Measurements from ENCODE around the gene PDX1. TPM values are rescaled to one million over a fixed set of nuclear protein-coding genes. Genes with fewer than 3 reads are reported as not detected.
A peak's percentile ranks its signal among the peaks of the same experiment; 100 is the strongest.

PDX1 gene
- total and polyA plus RNA-seq, 2 of the 13 experiments (the other 11 are each of a cell fraction or from before 2014, with no cell fraction given), result 0.07 TPM; not detected in 1

DNA sequence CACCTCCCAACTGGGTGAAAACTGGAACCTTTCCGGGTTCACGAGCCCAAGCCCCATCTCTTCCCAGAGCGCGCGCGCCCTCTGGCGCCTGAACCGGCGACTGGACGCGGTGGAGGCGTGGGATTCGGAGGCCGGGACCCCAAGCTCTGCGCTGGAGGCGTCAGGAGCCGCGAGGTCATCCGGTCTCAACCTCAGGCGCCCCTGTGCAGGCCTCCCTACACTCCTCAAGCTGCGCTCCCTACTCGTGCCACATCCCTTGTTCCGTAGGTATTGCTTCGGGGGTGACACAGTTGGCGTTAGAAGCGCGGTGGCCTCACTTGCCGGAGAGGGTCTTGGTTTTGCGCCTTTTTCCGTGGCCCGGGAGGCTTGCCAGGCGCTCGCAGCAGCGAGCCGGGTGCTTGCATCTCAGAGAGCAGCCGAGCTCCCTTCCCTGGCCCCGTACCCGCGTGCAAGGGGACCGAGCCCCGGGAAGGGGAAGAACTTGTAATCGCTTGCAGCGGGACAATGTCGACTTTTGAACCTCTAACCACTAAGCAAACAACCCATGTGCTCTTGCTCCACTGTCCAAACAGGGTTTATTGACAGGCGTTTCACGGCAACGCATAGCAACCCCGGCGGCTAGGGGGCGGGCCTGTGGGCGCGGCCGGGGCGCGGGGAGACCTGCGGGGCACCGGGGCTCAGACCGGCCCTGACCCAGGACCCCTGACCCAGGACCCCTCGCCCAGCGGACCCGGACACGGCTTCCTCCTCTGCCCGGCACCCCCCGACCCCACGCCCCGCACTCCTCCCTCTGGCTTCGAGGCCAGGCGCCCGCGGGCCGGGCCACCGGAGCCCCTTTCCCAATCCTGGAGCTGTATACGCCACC is 40.8 kb downstream of the PDX1 start (continued):
- TF ChIP-seq, protein P1, sequence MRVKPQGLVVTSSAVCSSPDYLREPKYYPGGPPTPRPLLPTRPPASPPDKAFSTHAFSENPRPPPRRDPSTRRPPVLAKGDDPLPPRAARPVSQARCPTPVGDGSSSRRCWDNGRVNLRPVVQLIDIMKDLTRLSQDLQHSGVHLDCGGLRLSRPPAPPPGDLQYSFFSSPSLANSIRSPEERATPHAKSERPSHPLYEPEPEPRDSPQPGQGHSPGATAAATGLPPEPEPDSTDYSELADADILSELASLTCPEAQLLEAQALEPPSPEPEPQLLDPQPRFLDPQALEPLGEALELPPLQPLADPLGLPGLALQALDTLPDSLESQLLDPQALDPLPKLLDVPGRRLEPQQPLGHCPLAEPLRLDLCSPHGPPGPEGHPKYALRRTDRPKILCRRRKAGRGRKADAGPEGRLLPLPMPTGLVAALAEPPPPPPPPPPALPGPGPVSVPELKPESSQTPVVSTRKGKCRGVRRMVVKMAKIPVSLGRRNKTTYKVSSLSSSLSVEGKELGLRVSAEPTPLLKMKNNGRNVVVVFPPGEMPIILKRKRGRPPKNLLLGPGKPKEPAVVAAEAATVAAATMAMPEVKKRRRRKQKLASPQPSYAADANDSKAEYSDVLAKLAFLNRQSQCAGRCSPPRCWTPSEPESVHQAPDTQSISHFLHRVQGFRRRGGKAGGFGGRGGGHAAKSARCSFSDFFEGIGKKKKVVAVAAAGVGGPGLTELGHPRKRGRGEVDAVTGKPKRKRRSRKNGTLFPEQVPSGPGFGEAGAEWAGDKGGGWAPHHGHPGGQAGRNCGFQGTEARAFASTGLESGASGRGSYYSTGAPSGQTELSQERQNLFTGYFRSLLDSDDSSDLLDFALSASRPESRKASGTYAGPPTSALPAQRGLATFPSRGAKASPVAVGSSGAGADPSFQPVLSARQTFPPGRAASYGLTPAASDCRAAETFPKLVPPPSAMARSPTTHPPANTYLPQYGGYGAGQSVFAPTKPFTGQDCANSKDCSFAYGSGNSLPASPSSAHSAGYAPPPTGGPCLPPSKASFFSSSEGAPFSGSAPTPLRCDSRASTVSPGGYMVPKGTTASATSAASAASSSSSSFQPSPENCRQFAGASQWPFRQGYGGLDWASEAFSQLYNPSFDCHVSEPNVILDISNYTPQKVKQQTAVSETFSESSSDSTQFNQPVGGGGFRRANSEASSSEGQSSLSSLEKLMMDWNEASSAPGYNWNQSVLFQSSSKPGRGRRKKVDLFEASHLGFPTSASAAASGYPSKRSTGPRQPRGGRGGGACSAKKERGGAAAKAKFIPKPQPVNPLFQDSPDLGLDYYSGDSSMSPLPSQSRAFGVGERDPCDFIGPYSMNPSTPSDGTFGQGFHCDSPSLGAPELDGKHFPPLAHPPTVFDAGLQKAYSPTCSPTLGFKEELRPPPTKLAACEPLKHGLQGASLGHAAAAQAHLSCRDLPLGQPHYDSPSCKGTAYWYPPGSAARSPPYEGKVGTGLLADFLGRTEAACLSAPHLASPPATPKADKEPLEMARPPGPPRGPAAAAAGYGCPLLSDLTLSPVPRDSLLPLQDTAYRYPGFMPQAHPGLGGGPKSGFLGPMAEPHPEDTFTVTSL (CRISPR knock-in tag; IDR thresholded peaks at IDR 0.05; ENCODE audit: borderline replicate concordance), result peak; percentile 84
- TF ChIP-seq EP300 (IDR thresholded peaks at IDR 0.05; ENCODE audit: low read depth in 2 of 2, low read length in 2 of 2) (peak; percentile 87 to 94), EP300 (CRISPR knock-in tag; IDR thresholded peaks at IDR 0.05; ENCODE audit: borderline replicate concordance) (peak; percentile 76; the same call in 1 of the 2 replicates), JUN (CRISPR knock-in tag; IDR thresholded peaks at IDR 0.05) (peak; percentile 48; the same call in 1 of the 2 replicates), FOXM1 (CRISPR knock-in tag; IDR thresholded peaks at IDR 0.05) (no peak), RAD21 (CRISPR knock-in tag; IDR thresholded peaks at IDR 0.05) (peak; percentile 81), ZNF383 (CRISPR knock-in tag; IDR thresholded peaks at IDR 0.05; ENCODE audit: borderline replicate concordance) (0 out of 2 replicates have a peak, but pooled peaks have one; percentile 33), SMC3 (IDR thresholded peaks at IDR 0.05; ENCODE audit: low read length) (peak; percentile 12; the same call in 1 of the 2 replicates), RFX1 (IDR thresholded peaks at IDR 0.05) (peak; percentile 78), PHF21A (CRISPR knock-in tag; IDR thresholded peaks at IDR 0.05) (peak; percentile 93), ESRRA (CRISPR knock-in tag; IDR thresholded peaks at IDR 0.05; ENCODE audit: low read depth) (peak; percentile 61; the same call in 1 of the 2 replicates), ZNF577 (CRISPR knock-in tag; IDR thresholded peaks at IDR 0.05; ENCODE audit: borderline replicate concordance, low read depth) (no peak)
- TF ChIP-seq, protein P2, sequence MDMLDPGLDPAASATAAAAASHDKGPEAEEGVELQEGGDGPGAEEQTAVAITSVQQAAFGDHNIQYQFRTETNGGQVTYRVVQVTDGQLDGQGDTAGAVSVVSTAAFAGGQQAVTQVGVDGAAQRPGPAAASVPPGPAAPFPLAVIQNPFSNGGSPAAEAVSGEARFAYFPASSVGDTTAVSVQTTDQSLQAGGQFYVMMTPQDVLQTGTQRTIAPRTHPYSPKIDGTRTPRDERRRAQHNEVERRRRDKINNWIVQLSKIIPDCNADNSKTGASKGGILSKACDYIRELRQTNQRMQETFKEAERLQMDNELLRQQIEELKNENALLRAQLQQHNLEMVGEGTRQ (IDR thresholded peaks at IDR 0.05; ENCODE audit: low read depth, low read length), result no peak
- TF ChIP-seq, protein P2 (CRISPR knock-in tag; IDR thresholded peaks at IDR 0.05; ENCODE audit: borderline replicate concordance), result no peak
- TF ChIP-seq, protein P3, sequence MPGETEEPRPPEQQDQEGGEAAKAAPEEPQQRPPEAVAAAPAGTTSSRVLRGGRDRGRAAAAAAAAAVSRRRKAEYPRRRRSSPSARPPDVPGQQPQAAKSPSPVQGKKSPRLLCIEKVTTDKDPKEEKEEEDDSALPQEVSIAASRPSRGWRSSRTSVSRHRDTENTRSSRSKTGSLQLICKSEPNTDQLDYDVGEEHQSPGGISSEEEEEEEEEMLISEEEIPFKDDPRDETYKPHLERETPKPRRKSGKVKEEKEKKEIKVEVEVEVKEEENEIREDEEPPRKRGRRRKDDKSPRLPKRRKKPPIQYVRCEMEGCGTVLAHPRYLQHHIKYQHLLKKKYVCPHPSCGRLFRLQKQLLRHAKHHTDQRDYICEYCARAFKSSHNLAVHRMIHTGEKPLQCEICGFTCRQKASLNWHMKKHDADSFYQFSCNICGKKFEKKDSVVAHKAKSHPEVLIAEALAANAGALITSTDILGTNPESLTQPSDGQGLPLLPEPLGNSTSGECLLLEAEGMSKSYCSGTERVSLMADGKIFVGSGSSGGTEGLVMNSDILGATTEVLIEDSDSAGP (CRISPR knock-in tag; IDR thresholded peaks at IDR 0.05; ENCODE audit: borderline replicate concordance), result peak; percentile 80; the same call in 1 of the 2 replicates
